Neural crest cell (in vitro differentiated cells): ENCODE measurements around the gene SYNGAP1. TPM values are rescaled to one million over a fixed set of nuclear protein-coding genes. Genes with fewer than 3 reads are reported as not detected.

Experiments
- DNase-seq: peaks from one replicate; pipeline ENCODE4 v3.0.0; 2021; ENCODE audit warnings: low read depth, mixed read lengths, low spot score
- H3K27ac Mint-ChIP-seq: one replicate; pipeline ENCODE4 v1.8.0; 2021; ENCODE audit warnings: mild to moderate bottlenecking, mixed read lengths; ENCODE audit not compliant: unreplicated experiment
- H3K27me3 Mint-ChIP-seq: 2 replicates; pipeline ENCODE4 v1.8.0; 2021; ENCODE audit warnings: low read depth, mild to moderate bottlenecking, mixed read lengths
- H3K36me3 Mint-ChIP-seq: 2 replicates; pipeline ENCODE4 v1.8.0; 2021; ENCODE audit warnings: low read depth, mild to moderate bottlenecking, mixed read lengths
- H3K4me1 Mint-ChIP-seq: 2 replicates; pipeline ENCODE4 v1.8.0; 2021; ENCODE audit warnings: mixed read lengths
- H3K4me3 Mint-ChIP-seq: one replicate; pipeline ENCODE4 v1.8.0; 2021; ENCODE audit warnings: mild to moderate bottlenecking, mixed read lengths
- H3K9me3 Mint-ChIP-seq: 2 replicates; pipeline ENCODE4 v1.8.0; 2021; ENCODE audit warnings: mixed read lengths
- CTCF ChIP-seq: fragments of 200-600 bp; sonication (generic); conservative IDR thresholded peaks from 2 replicates; pipeline ENCODE4 v1.5.0; 2021; ENCODE audit warnings: antibody characterized with exemption, mild to moderate bottlenecking
- total RNA-seq: library from RNA; stranded (reverse); gene quantifications from 2 replicates; pipeline ENCODE4 v1.2.1, GENCODE V29; 2021

The SYNGAP1 gene
- total RNA-seq, 1 donor from 2014 or later = 72.4 TPM

DNA sequence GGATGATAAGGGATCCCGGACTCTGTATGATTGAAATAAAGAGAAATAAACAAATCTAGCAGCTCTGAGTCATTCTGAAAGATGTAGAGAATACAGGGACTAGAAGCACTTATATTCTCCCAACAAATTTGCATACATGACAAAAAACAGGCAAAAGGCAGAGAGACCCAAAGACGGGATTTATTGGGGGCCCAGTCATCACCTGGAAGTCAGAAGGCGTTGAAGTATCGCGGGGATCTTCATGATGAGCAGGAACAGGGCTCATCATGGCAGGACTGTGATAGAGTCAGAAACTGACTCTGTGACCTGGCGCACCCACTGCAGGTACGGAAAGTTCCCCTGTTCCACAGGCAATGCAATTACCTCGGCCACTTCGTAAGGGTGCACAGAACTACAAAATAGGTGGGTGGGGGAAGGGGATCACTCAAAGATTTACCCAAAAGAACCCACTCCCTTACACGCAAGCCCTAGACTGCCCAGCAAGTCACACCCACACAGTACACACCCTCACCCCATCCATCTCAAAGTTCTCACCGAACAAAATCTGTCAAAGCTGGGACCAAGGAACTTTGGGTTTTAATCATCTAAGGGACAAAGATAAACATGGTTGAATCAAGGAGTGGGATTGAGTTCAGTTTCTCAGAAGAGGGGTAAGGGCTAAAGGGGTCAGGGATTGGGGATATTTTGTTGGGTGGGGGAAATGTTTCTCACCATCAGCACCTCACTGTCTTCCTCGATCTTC lies 3.3 kb upstream of the SYNGAP1 start:
- TF ChIP-seq CTCF = no peak
- H3K4me1 Mint-ChIP-seq = peaks cover 75% of the 10 kb centered on the region
- H3K4me3 Mint-ChIP-seq = peak overlapping the region; percentile 96
- no peaks in the 10 kb centered on the region for H3K9me3 Mint-ChIP-seq
- peak overlapping the region; percentile 99 for H3K27ac Mint-ChIP-seq
- H3K27me3 Mint-ChIP-seq = peaks cover 18% of the 10 kb centered on the region
- peaks cover 8% of the 10 kb centered on the region for H3K36me3 Mint-ChIP-seq
- DNase-seq = no peak

DNA sequence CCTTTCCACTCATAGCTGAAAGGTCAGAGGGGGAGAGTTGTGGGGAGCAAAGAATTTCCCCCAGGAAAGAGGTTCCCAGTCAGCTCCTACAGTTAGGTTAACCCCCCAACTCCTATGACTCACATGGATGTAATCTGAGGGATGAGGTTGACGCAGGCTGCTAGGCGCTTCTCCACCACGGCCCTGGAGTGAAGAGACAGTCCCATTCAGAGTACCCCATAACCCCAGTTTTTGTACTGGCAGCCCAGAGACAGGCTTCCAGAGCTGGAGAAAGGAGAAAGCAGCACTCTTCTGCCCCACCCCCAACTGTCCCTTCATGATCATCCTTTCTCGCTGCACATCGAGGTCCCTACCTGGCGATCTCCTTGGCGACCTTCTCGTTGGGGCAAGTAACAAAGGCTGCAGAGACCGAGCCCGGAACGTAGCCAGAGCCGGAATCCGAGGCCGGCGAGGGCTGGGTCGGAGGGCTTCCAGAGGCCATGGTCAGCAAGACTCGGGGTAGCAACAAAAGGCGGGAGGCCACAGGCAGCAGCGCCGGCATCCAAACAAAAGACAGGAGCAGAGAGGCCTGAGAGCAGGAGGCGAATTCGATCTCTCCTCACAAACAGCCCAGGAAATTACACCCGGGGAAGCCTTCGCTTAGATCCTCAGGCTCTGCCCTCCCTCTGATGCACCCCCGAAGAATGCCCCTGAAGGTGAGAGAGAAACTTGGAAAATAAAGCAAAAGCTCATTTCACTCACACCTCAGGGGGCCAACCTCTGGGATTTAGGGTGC lies 2.5 kb upstream of the SYNGAP1 start:
- H3K27ac Mint-ChIP-seq = peak overlapping the region; percentile 99
- peaks cover 77% of the 10 kb centered on the region for H3K4me1 Mint-ChIP-seq
- H3K4me3 Mint-ChIP-seq = peak overlapping the region; percentile 96
- peaks cover 8% of the 10 kb centered on the region for H3K36me3 Mint-ChIP-seq
- H3K9me3 Mint-ChIP-seq = no peaks in the 10 kb centered on the region
- peaks cover 15% of the 10 kb centered on the region for H3K27me3 Mint-ChIP-seq
- TF ChIP-seq CTCF = no peak
- no peak for DNase-seq

DNA sequence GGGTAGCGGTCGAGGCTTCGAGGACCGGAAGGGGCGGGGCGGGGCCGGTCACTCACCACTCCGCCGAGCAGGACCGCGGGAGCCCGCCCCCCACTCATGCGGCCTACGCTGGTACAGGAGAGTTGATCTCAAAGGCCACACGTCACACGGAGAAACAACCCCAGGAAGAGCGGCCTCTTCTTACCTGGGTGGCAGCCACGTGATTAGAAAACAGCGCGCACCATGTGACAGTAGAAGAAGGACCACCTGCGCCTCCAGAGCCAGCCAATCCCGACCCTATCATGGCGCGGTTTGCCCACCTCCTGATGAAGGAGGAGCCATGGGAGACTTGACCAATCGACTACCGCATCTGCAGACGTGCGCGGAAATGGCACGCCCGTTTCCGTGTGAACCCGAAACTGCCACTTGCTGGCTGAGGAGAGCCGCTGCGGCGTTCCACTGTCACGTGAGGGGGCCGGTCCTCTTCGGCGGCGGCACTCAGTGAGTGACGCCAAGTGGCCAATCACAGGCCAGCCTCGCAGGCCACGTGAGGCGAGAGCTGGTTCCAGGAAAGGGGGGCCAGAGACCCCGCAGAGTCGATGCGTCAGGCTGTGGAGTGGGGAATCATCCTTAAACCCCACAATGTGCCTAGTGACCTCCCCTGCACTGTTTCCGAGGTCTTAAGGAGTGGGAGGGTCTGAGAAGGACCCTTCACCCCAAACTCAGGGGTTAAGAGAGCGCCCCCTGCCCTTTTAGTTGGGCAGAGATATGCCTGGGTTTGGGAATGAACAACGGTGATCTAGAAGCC lies 1.8 kb upstream of the SYNGAP1 start, which contains the start of gene CUTA:
TSS of gene CUTA (minus strand) at position 205 of the 787 bp plus-strand sequence. CDS start at position 98, 107 bp downstream.
- H3K36me3 Mint-ChIP-seq = peaks cover 11% of the 10 kb centered on the region
- H3K27me3 Mint-ChIP-seq = peaks cover 9% of the 10 kb centered on the region
- peaks cover 80% of the 10 kb centered on the region for H3K4me1 Mint-ChIP-seq
- peak; percentile 93 for DNase-seq
- H3K9me3 Mint-ChIP-seq = no peaks in the 10 kb centered on the region
- TF ChIP-seq CTCF = peak; percentile 47
- H3K4me3 Mint-ChIP-seq = peak within 1 kb of the TSS; percentile 96
- H3K27ac Mint-ChIP-seq = peak within 1 kb of the TSS; percentile 99

- H3K36me3 Mint-ChIP-seq = peaks cover 16% of the 10 kb centered on the region
- no peaks in the 10 kb centered on the region for H3K9me3 Mint-ChIP-seq
- peaks cover 81% of the 10 kb centered on the region for H3K4me1 Mint-ChIP-seq
- H3K27me3 Mint-ChIP-seq = peaks cover 9% of the 10 kb centered on the region
- H3K4me3 Mint-ChIP-seq = peak overlapping the region; percentile 96
- peak overlapping the region; percentile 90 for H3K27ac Mint-ChIP-seq
- no peak for DNase-seq
- TF ChIP-seq CTCF = no peak
Observed at GRCh38 chr6:33418690-33419291, 1.1 kb upstream of the SYNGAP1 start.
